ENCODE results near the gene SEMA5A.

The SEMA5A gene

DNA sequence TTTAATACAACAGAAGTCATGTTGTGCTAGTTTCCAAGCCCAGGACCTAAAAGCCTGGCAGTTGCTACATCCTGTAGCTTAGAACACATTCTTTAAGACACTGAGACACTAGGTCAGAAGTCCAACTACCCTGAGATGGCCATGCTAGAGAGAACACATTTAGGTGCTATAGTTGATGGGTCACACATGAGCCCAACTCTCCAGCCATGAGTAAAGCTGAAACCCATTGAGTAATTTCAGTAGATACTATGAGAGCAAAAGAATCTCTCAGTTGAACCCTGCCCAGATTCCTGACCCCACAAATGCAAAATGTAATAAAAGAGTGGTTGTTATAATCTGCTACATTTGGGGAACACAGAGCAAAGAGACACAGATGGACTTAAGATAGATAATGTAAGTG is 164.4 kb downstream of the SEMA5A start:
- TF ChIP-seq, protein P1, sequence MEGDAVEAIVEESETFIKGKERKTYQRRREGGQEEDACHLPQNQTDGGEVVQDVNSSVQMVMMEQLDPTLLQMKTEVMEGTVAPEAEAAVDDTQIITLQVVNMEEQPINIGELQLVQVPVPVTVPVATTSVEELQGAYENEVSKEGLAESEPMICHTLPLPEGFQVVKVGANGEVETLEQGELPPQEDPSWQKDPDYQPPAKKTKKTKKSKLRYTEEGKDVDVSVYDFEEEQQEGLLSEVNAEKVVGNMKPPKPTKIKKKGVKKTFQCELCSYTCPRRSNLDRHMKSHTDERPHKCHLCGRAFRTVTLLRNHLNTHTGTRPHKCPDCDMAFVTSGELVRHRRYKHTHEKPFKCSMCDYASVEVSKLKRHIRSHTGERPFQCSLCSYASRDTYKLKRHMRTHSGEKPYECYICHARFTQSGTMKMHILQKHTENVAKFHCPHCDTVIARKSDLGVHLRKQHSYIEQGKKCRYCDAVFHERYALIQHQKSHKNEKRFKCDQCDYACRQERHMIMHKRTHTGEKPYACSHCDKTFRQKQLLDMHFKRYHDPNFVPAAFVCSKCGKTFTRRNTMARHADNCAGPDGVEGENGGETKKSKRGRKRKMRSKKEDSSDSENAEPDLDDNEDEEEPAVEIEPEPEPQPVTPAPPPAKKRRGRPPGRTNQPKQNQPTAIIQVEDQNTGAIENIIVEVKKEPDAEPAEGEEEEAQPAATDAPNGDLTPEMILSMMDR (IDR thresholded peaks at IDR 0.05; ENCODE audit: control insufficient read depth, extremely low read depth, insufficient read depth) = no peak
- H3K4me3 ChIP-seq (ENCODE audit: low read depth, low read length) = no peak overlapping the region
- no peak for DNase-seq (ENCODE audit: low read depth)

GRCh38 chr5:9380109-9380508 is 165.8 kb downstream of the SEMA5A start:
- no peak overlapping the region for H3K4me3 ChIP-seq (ENCODE audit: low read depth, low read length)
- no peak for DNase-seq (ENCODE audit: low read depth)
- TF ChIP-seq, protein P1 (IDR thresholded peaks at IDR 0.05; ENCODE audit: control insufficient read depth, extremely low read depth, insufficient read depth) = no peak

GRCh38 chr5:9376363-9377117 is 169.3 kb downstream of the SEMA5A start:
- TF ChIP-seq, protein P1 (IDR thresholded peaks at IDR 0.05; ENCODE audit: control insufficient read depth, extremely low read depth, insufficient read depth) = no peak
- DNase-seq (ENCODE audit: low read depth) = no peak
- no peak overlapping the region for H3K4me3 ChIP-seq (ENCODE audit: low read depth, low read length)

GRCh38 chr5:9375756-9376155 is 170.1 kb downstream of the SEMA5A start:
- TF ChIP-seq, protein P1 (IDR thresholded peaks at IDR 0.05; ENCODE audit: control insufficient read depth, extremely low read depth, insufficient read depth) = no peak
- no peak overlapping the region for H3K4me3 ChIP-seq (ENCODE audit: low read depth, low read length)
- DNase-seq (ENCODE audit: low read depth) = no peak

DNA sequence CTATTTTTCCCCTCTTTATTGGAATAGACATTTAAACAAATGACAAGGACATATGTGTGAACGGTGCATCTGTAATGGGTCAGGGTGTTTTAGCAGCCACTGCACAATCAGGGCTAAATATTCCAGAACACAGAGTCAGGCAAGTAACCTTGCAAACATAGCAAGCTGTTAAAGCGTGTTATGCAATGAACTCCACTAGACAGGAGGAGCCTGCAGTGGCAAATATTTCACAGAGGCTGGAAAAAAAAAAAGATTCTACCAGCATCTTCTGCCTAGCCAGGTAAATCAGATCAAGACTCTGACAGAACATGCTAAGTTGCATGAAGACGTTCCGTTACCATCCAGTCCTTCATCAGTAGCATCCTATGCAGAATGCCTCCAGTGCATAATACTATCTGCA is 171.8 kb downstream of the SEMA5A start:
- no peak overlapping the region for H3K4me3 ChIP-seq (ENCODE audit: low read depth, low read length)
- no peak for DNase-seq (ENCODE audit: low read depth)
- TF ChIP-seq, protein P1 (IDR thresholded peaks at IDR 0.05; ENCODE audit: control insufficient read depth, extremely low read depth, insufficient read depth) = no peak

GRCh38 chr5:9373571-9373970 is 172.3 kb downstream of the SEMA5A start:
- TF ChIP-seq, protein P1 (IDR thresholded peaks at IDR 0.05; ENCODE audit: control insufficient read depth, extremely low read depth, insufficient read depth) = no peak
- no peak for DNase-seq (ENCODE audit: low read depth)
- H3K4me3 ChIP-seq (ENCODE audit: low read depth, low read length) = no peak overlapping the region

DNA sequence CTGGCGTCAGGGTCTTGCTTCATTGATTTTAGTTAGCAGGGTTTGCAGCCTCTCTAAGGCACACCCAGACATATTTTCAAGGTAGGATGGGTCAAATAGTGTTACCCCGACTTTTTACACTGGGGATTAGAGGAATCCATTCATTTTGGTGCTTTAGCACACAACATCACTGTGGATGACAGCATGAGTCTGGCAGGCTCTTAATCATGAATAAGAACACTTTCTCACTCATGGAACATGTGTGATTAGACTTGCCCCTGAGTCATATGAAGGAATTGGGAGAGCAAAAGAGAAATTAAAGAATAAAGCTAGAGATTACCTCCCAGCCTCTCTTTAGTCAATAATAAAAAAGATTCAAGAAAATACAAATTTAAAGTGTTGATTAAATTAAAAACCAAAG is 175.6 kb downstream of the SEMA5A start:
- DNase-seq (ENCODE audit: low read depth) = no peak
- TF ChIP-seq, protein P1 (IDR thresholded peaks at IDR 0.05; ENCODE audit: control insufficient read depth, extremely low read depth, insufficient read depth) = no peak

More for the DNA sequence above, 175.6 kb downstream of the SEMA5A start:
- no peak overlapping the region for H3K4me3 ChIP-seq (ENCODE audit: low read depth, low read length)

Measured in LNCaP clone FGC (cell line).